Suprapubic skin (tissue), 3 donors: ENCODE data around the gene SLC2A9.

Experiments used
- CTCF ChIP-seq, 2 donors: fragments of 200-600 bp in 1 of 2; fragments of 450-650 bp in 1 of 2; sonication (generic) in 1 of 2; IDR thresholded peaks; one replicate each; pipeline ENCODE4 v1.5.1; 2016 to 2019; ENCODE audit warnings: antibody characterized with exemption in 2 of 2, mild to moderate bottlenecking in 1 of 2, moderate library complexity in 1 of 2
- POLR2AphosphoS5 ChIP-seq, 3 donors: sonication (generic); formaldehyde crosslinking; IDR thresholded peaks; one replicate each; pipeline ENCODE4 v1.6.1; 2017; ENCODE audit warnings: antibody characterized with exemption in 3 of 3

- no peak for TF ChIP-seq CTCF (IDR thresholded peaks at IDR 0.05)
- no peak for TF ChIP-seq POLR2AphosphoS5 (IDR thresholded peaks at IDR 0.05)
Measured at GRCh38 chr4:9880406-9881197, 140.7 kb downstream of the SLC2A9 start.
